ENCODE results near the gene NR0B2.
"Not testable (repeated sequence)": the region's sequence is repeated elsewhere in the genome, so short reads cannot be mapped to it uniquely, and the experiment has no call there.

Gene NR0B2

DNA sequence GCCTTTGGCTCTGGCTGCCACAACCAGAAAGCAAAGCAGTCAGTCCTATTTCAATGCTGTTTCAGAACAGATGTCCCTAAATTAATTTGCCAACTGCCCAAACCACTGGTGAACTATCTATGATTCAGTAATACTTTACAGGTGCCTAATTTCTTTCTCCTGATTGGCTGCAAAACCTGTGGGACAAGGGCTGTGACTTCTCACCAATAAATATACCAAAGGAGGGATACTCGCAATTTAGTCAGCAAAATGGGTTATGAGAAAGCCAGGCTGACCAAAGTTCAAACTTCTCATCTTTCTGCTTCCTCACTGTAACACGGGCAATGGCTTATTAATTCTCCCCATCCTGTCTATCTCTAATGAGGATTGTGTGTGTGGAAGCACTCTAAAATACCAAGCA is 36.4 kb downstream of the NR0B2 start:
- peaks cover under 1% of the 10 kb centered on the region for H3K36me3 ChIP-seq (ENCODE audit: control insufficient read depth, insufficient read depth, low read length)
- no peaks in the 10 kb centered on the region for H3K9me3 ChIP-seq (ENCODE audit: control insufficient read depth, low read length)
- peaks cover 3% of the 10 kb centered on the region for H3K4me1 ChIP-seq (ENCODE audit: control insufficient read depth, insufficient read depth, low read length)
- no peaks in the 10 kb centered on the region for H3K27me3 ChIP-seq (ENCODE audit: control insufficient read depth, insufficient read depth, low read length)
- H3K4me3 ChIP-seq (ENCODE audit: low read length): no peak overlapping the region
- no peak overlapping the region for H3K9ac ChIP-seq (ENCODE audit: low read length)

DNA sequence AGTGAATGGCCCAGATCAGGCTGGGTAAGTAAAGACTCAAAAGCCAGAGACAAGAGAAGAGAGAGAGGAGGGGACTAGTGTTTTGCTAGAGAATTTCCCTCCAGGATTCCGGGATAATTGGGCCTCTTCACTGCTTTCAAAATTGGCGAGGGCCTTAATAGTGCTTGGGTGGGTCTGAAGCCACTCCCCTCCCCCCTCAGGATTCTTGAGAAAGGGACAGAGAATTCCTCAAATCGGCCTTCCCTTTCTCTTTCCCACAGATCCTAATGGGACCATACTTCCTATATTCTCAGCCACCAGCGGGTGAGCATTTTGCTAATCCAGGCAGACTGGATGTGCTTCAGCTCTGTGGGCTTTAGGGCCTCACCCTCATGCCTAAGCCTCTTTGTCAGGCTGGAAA is 38.9 kb downstream of the NR0B2 start:
- H3K9ac ChIP-seq (ENCODE audit: low read length): no peak overlapping the region
- no peaks in the 10 kb centered on the region for H3K27me3 ChIP-seq (ENCODE audit: control insufficient read depth, insufficient read depth, low read length)
- H3K36me3 ChIP-seq (ENCODE audit: control insufficient read depth, insufficient read depth, low read length): no peaks in the 10 kb centered on the region
- H3K9me3 ChIP-seq (ENCODE audit: control insufficient read depth, low read length): no peaks in the 10 kb centered on the region
- H3K4me1 ChIP-seq (ENCODE audit: control insufficient read depth, insufficient read depth, low read length): peaks cover 3% of the 10 kb centered on the region
- no peak overlapping the region for H3K4me3 ChIP-seq (ENCODE audit: low read length)

DNA sequence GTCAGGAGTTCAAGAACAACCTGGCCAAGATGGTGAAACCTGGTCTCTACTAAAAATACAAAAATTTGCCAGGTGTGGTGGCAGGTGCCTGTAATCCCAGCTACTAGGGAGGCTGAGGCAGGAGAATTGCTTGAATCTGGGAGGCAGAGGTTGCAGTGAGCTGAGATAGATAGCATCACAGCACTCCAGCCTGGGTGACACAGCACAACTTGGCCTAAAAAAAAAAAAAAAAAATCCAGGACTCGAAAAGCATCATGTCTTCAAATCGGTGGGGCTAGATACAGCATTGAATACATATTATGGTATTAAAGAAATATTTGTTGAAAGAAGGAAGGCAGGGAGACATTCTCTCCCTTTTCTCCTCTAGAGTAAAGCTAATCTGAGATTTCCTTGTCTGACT is 40.7 kb downstream of the NR0B2 start:
- H3K36me3 ChIP-seq (ENCODE audit: control insufficient read depth, insufficient read depth, low read length); H3K27me3 ChIP-seq (ENCODE audit: control insufficient read depth, insufficient read depth, low read length); H3K9ac ChIP-seq (ENCODE audit: low read length); H3K4me1 ChIP-seq (ENCODE audit: control insufficient read depth, insufficient read depth, low read length); H3K4me3 ChIP-seq (ENCODE audit: low read length); H3K9me3 ChIP-seq (ENCODE audit: control insufficient read depth, low read length): not testable (repeated sequence)

DNA sequence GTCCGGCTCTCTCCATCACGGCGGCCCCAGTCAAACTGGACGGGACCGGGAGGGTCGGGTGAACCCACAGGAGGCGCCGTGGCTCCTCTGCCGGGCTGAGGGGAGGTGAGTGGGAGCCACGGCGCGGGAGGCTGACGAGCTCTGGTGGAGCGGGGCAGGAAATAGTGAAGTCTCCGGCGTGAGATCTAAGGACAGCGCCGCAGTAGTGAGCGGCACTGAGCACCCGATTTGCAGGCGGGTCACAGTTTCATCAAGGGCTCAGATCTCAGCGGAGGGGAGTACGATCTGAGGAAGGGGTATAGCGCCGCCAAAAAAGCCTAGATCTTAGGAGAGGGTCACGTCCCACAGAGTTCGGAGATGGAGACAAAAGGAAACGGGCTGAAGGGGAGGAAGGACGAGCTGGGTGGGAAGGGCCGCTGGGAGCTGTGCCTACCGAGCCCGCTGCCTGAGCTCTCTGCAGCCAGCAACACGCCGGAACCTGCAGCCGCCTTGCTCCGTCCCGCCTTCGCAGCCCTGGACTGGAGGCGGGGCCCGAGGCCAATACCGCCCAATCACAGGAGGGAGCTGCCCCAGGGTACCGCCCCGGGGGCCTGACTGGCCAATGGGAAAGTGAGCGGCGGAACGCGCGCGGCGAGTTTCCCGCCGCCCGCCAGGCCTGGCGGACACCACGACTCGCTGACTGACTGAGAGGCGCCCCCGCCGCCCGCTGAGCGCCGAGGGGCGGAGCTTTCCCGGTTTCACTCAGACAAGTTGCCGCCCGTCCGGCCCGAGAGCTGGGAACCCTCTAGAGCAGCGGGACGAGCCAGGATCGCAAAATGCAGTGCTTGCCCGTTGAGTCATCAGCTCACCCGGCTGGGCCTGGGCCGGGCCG is 48.9 kb downstream of the NR0B2 start:
- H3K9ac ChIP-seq (ENCODE audit: low read length): peak overlapping the region; percentile 97
- H3K4me1 ChIP-seq (ENCODE audit: control insufficient read depth, insufficient read depth, low read length): peaks cover 17% of the 10 kb centered on the region
- no peaks in the 10 kb centered on the region for H3K27me3 ChIP-seq (ENCODE audit: control insufficient read depth, insufficient read depth, low read length)
- H3K36me3 ChIP-seq (ENCODE audit: control insufficient read depth, insufficient read depth, low read length): no peaks in the 10 kb centered on the region
- no peaks in the 10 kb centered on the region for H3K9me3 ChIP-seq (ENCODE audit: control insufficient read depth, low read length)
- peak overlapping the region; percentile 84 for H3K4me3 ChIP-seq (ENCODE audit: low read length)

DNA sequence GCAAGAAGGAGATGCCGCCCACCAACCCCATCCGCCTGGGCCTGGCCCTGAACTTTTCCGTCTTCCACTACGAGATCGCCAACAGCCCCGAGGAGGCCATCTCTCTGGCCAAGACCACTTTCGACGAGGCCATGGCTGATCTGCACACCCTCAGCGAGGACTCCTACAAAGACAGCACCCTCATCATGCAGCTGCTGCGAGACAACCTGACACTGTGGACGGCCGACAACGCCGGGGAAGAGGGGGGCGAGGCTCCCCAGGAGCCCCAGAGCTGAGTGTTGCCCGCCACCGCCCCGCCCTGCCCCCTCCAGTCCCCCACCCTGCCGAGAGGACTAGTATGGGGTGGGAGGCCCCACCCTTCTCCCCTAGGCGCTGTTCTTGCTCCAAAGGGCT is 50.1 kb downstream of the NR0B2 start:
- no peaks in the 10 kb centered on the region for H3K9me3 ChIP-seq (ENCODE audit: control insufficient read depth, low read length)
- peak overlapping the region; percentile 84 for H3K4me3 ChIP-seq (ENCODE audit: low read length)
- peaks cover 17% of the 10 kb centered on the region for H3K4me1 ChIP-seq (ENCODE audit: control insufficient read depth, insufficient read depth, low read length)
- no peaks in the 10 kb centered on the region for H3K36me3 ChIP-seq (ENCODE audit: control insufficient read depth, insufficient read depth, low read length)
- H3K9ac ChIP-seq (ENCODE audit: low read length): peak overlapping the region; percentile 94
- no peaks in the 10 kb centered on the region for H3K27me3 ChIP-seq (ENCODE audit: control insufficient read depth, insufficient read depth, low read length)

DNA sequence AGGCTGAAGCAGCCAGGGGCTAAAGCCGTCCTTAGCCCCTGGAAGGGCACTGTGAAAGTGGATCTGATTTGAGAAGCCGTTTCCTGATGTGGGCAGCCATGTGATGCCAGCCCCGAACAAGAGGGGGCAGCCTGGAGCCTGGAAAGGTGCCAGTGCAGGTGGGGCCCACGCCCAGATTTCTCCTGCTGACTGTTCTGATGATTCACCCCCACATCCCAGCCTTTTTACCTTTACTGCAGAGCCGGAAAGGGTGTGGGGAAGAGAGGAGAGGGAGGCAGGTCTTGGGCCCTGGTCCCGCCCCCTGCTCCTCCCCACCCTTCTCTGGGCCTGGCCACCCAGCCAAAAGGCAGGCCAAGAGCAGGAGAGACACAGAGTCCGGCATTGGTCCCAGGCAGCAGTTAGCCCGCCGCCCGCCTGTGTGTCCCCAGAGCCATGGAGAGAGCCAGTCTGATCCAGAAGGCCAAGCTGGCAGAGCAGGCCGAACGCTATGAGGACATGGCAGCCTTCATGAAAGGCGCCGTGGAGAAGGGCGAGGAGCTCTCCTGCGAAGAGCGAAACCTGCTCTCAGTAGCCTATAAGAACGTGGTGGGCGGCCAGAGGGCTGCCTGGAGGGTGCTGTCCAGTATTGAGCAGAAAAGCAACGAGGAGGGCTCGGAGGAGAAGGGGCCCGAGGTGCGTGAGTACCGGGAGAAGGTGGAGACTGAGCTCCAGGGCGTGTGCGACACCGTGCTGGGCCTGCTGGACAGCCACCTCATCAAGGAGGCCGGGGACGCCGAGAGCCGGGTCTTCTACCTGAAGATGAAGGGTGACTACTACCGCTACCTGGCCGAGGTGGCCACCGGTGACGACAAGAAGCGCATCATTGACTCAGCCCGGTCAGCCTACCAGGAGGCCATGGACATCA is 50.7 kb downstream of the NR0B2 start, which contains the start of gene SFN:
TSS of gene SFN (plus strand) at position 369 of the 904 bp plus-strand sequence. CDS start at position 433, 64 bp downstream.
- Histone ChIP-seq H3K4me1 (ENCODE audit: control insufficient read depth, insufficient read depth, low read length) (peaks cover 17% of the 10 kb centered on the region), H3K4me3 (ENCODE audit: low read length) (peak within 1 kb of the TSS; percentile 84), H3K9ac (ENCODE audit: low read length) (peak within 1 kb of the TSS; percentile 94), H3K9me3 (ENCODE audit: control insufficient read depth, low read length) (no peaks in the 10 kb centered on the region), H3K27me3 (ENCODE audit: control insufficient read depth, insufficient read depth, low read length) (no peaks in the 10 kb centered on the region), H3K36me3 (ENCODE audit: control insufficient read depth, insufficient read depth, low read length) (no peaks in the 10 kb centered on the region)

DNA sequence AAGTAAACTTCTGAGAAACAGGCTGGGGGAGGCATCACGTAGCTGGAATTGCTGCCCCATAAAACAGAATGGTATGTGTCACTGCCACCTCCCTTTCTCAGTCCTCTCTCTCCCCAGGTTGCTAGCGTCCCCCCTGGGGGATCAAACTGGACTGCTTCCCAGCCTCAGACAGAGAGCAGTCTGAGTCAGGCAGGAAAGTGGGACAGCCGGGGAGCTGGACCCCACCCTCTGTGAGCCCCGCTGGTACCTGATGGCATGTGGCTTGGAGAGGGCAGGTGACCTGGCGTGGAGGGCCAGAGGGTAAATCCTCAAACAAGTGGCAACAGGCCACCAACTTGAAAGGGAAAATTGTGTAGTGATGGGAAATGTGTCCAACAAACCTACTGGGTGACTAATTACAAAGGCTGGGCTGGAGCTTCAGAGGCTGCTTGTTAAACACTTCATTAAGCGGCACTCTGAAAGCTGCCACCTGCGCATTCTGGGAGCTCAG is 51.8 kb downstream of the NR0B2 start:
- H3K27me3 ChIP-seq (ENCODE audit: control insufficient read depth, insufficient read depth, low read length): no peaks in the 10 kb centered on the region

More for the DNA sequence above, 51.8 kb downstream of the NR0B2 start:
- no peaks in the 10 kb centered on the region for H3K36me3 ChIP-seq (ENCODE audit: control insufficient read depth, insufficient read depth, low read length)
- peaks cover 17% of the 10 kb centered on the region for H3K4me1 ChIP-seq (ENCODE audit: control insufficient read depth, insufficient read depth, low read length)
- H3K9me3 ChIP-seq (ENCODE audit: control insufficient read depth, low read length): no peaks in the 10 kb centered on the region
- H3K4me3 ChIP-seq (ENCODE audit: low read length): no peak overlapping the region
- H3K9ac ChIP-seq (ENCODE audit: low read length): no peak overlapping the region
